ENCODE data around the gene TTC7B.

- TF ChIP-seq CREM (IDR thresholded peaks at IDR 0.05) (no peak), CREM (CRISPR knock-in tag; IDR thresholded peaks at IDR 0.05) (no peak), ZSCAN22 (CRISPR knock-in tag; IDR thresholded peaks at IDR 0.05) (no peak), E2F1 (CRISPR knock-in tag; IDR thresholded peaks at IDR 0.05) (no peak), BRCA1 (CRISPR knock-in tag; IDR thresholded peaks at IDR 0.05) (no peak), ZNF18 (CRISPR knock-in tag; IDR thresholded peaks at IDR 0.05; ENCODE audit: insufficient replicate concordance) (no peak)
These were observed 15.6 kb upstream of the TTC7B start for GRCh38 chr14:90831821-90832220.
